ENCODE data around the gene C10orf143. TPM values are rescaled to one million over a fixed set of nuclear protein-coding genes. Genes with fewer than 3 reads are reported as not detected.

C10orf143 gene
- total RNA-seq, 4 donors from 2014 or later = 0.44 to 4.0 (median 0.70) TPM

- intact Hi-C loops (cut with DNase I) = no loop called here
- WGBS, 2 donors = no CpG with 5 or more reads among the region's 96 CpGs
- H3K4me1 ChIP-seq = peaks cover 28 to 54% (median 38%) of the 10 kb centered on the region in 3 donors
Measured at GRCh38 chr10:130136226-130137089, 25.8 kb upstream of the C10orf143 start, which contains the start of gene GLRX3. Gene GLRX3, plus strand, starts transcription at chr10:130136391. Its CDS starts 30 bp downstream, at chr10:130136421.

GRCh38 chr10:130135676-130136225 is 25.1 kb upstream of the C10orf143 start:
- intact Hi-C loops (cut with DNase I) = no loop called here
- H3K9me3 ChIP-seq = no peaks in the 10 kb centered on the region
- H3K4me3 ChIP-seq = peak overlapping the region; percentile 73 to 99 (median 76)
- TF ChIP-seq CTCF (IDR thresholded peaks at IDR 0.05) (no peak), POLR2A (IDR thresholded peaks at IDR 0.05) (no peak)
- WGBS, 2 donors = 80% methylated on average over 1 of the region's 17 CpGs; no CpG with 5 or more reads in 1 of the 2 donors
- peak overlapping the region; percentile 88 to 96 (median 90) for H3K27ac ChIP-seq
- peaks cover 0 to 6% (median 0%) of the 10 kb centered on the region in 3 donors for H3K36me3 ChIP-seq
- DNase-seq = no peak
- H3K4me1 ChIP-seq = peaks cover 28 to 46% (median 36%) of the 10 kb centered on the region in 3 donors
- peaks cover 0 to 2% (median 0%) of the 10 kb centered on the region in 4 donors for H3K27me3 ChIP-seq

More at GRCh38 chr10:130136226-130137089, 25.8 kb upstream of the C10orf143 start, which contains the start of gene GLRX3:
- Histone ChIP-seq H3K27me3 (no peaks in the 10 kb centered on the region), H3K9me3 (no peaks in the 10 kb centered on the region), H3K27ac (peak within 1 kb of the TSS; percentile 88 to 96 (median 90)), H3K36me3 (peaks cover 0 to 6% (median 0%) of the 10 kb centered on the region in 3 donors), H3K4me3 (peak within 1 kb of the TSS; percentile 73 to 99 (median 76))
- TF ChIP-seq POLR2A (IDR thresholded peaks at IDR 0.05) (peak in 3 of 4 donors; percentile 45 to 86 (median 70)), CTCF (IDR thresholded peaks at IDR 0.05) (peak in 2 of 6 experiments; percentile 2 to 25)
- DNase-seq = peak; percentile 21

- Histone ChIP-seq H3K36me3 (no peaks in the 10 kb centered on the region), H3K27me3 (peaks cover 0 to 23% (median 2%) of the 10 kb centered on the region in 4 donors), H3K27ac (no peak overlapping the region), H3K4me1 (peaks cover 0 to 7% (median 0%) of the 10 kb centered on the region in 3 donors), H3K4me3 (no peak overlapping the region), H3K9me3 (no peaks in the 10 kb centered on the region)
- 64% methylated on average over 13 of the region's 27 CpGs; no CpG with 5 or more reads in 1 of the 2 donors for WGBS, 2 donors
- TF ChIP-seq POLR2A (IDR thresholded peaks at IDR 0.05) (no peak), CTCF (IDR thresholded peaks at IDR 0.05) (no peak)
- no peak for DNase-seq
- intact Hi-C loops (cut with DNase I) = no loop called here
Measured at GRCh38 chr10:130128922-130129321, 18.3 kb upstream of the C10orf143 start.

- intact Hi-C loops (cut with DNase I) = no loop called here
- Histone ChIP-seq H3K4me3 (no peak overlapping the region), H3K27ac (no peak overlapping the region), H3K27me3 (peaks cover 0 to 23% (median 2%) of the 10 kb centered on the region in 4 donors), H3K9me3 (no peaks in the 10 kb centered on the region), H3K4me1 (peaks cover 0 to 7% (median 0%) of the 10 kb centered on the region in 3 donors), H3K36me3 (no peaks in the 10 kb centered on the region)
- 35 to 46% methylated on average over 3 of the region's 3 CpGs for WGBS, 2 donors
- DNase-seq = no peak
- no peak for TF ChIP-seq POLR2A (IDR thresholded peaks at IDR 0.05)
- no peak for TF ChIP-seq CTCF (IDR thresholded peaks at IDR 0.05)
Measured at GRCh38 chr10:130128062-130128781, 17.6 kb upstream of the C10orf143 start.

Data from esophagus squamous epithelium (tissue), 5 donors.